Right lung (tissue), 5 donors: ENCODE measurements around the gene ZNHIT2. TPM values are rescaled to one million over a fixed set of nuclear protein-coding genes. Genes with fewer than 3 reads are reported as not detected.
"Not testable (repeated sequence)": the region's sequence is repeated elsewhere in the genome, so short reads cannot be mapped to it uniquely, and the experiment has no call there.

Experiments
- DNase-seq, 2 donors: peaks; one replicate each; pipeline ENCODE4 v3.0.0-alpha.2; 2013
- polyA plus RNA-seq, 5 donors: library from polyadenylated mRNA; unstranded; fragments of 120-200 nt; gene quantifications; one replicate each; pipeline versions ENCODE4 v1.2.1 to v1.2.3, GENCODE V29; 2013; ENCODE audit warnings: inconsistent platforms in 1 of 5, low replicate concordance in 1 of 5; ENCODE audit not compliant: insufficient read length in 5 of 5, insufficient read depth in 1 of 5

Gene ZNHIT2
- polyA plus RNA-seq, 5 donors, result 3.7 to 9.9 (median 4.5) TPM

DNA sequence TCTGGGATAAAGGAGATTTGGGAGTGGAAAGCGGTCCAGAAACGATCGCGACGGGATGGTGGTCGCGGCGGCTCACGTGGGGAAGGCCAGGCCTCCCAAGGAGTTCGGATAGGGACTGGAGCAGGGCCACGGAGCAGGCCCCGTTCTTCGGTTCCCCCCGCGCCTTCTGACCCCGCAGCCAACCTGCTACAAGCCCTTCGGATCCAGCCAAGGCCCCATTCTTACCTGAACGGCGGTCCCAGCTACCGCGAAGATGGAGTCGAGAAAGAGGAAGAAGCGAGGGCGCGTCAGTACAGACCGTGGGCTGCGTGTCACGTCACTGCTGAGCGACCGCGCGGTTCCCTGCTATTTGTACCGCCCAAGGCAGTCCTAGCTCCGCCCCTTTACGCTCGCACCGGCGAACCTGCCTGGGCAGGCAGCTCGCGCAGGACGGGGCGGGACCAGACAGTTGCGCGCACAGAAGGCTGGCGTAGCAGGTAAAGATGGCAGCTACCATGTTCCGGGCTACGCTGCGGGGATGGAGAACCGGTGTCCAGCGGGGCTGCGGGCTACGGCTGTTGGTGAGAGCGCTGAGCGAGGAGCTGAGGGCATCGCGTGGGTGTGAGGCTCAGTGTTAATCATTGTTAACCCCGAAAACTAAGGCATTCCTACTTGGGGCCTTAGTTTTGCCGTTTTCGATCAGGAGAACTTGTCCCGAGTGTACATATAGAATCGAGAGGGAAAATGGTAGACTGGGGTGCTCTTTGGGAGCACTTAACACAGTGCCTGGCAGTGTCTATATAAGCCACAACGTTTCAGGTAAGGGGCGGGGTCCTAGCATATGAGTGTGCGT lies 4.6 kb upstream of the ZNHIT2 start, which contains the start of the genes FAU and MRPL49:
Gene FAU, minus strand, starts transcription at position 270 of the 832 bp plus-strand sequence. CDS start 321 bp downstream, outside the sequence.
Gene MRPL49, plus strand, starts transcription at position 457 of the 832 bp plus-strand sequence. Its CDS starts 26 bp downstream, at position 483.
- peak; percentile 95 to 96 for DNase-seq

DNA sequence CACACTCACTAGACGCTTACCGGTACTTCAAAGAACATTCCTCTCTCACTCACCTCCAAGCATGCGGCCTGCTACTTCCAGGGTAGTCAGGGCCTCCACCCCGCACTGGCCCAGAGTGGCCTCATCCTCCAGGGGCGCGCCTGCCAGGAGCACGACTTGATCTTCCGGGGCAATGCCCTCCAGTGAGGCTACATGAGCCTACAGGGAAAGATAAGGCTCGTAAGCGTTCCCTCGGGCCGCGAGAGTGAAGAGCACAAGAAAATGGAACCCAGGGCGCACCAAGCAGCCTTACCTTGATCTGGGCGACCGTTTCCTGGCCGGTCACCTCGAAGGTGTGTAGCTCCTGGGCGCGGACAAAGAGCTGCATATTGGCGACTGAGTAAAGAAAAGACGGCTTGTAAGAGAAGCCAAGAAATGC lies 4.0 kb upstream of the ZNHIT2 start:
- DNase-seq, result no peak

DNA sequence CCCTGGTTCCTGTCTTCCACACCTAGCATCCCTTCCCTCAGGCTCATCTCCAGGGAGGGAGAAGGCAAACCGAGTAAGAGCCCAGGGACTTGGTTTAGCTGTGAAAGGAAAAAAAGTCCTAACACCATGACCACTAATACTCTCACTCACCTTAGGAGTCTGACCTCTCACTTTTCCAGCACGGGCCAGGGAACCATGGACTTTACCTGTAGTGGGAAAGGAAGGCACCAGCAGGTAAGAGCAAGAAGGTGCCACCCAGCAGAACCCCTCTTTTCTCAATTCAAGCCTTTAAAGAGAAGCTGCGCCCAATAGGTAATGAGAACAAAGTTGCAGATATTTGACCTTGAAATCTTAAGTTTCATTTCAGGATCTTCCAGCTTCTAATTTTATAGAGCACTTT lies 3.3 kb upstream of the ZNHIT2 start:
- no peak for DNase-seq

DNA sequence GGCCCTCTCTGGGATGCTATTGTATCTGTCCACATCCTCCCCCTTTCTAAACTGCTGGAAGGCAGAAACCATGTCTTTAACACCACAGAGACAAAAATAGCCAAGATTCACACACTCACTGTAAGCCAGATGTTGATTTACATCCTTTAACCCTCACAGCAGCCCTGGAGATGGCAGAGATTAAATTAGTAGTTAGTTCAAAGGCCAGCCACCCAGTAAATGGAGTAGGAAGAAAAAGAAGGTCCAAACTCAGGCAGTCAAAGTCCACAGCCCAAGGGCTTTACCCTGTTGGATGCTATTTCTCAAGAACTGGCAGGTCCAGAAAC lies 2.1 kb upstream of the ZNHIT2 start:
- DNase-seq, result no peak

DNA sequence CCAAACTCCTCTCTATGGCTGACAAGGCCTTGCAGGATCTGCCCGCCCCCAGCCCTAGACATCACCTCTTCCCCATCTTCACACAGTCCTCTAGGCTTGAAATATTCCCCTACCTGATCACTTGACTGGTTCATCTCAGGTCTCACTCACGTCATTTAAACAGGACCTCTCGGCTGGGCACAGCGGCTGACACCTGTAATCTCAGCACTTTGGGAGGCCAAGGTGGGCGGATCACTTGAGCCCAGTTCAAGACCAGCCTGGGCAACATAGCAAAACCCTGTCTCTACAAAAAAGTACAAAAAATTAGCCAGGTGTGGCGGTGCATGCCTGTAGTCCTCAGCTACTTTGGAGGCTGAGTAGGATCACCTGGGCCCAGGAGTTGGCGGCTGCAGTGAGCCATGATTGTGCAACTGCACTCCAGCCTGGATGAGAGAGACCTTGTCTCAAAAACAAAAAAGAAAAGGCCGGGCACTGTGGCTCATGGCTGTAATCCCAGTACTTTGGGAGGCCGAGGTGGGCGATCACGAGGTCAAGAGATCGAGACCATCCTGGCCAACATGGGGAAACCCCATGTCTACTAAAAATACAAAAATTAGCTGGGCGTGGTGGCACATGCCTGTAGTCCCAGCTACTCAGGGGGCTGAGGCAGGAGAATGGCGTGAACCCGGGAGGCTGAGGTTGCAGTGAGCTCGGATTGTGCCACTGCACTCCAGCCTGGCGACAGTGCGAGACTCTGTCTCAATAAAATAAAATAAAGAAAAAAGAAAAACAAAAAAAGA lies 1.6 kb upstream of the ZNHIT2 start:
- DNase-seq, result not testable (repeated sequence)

DNA sequence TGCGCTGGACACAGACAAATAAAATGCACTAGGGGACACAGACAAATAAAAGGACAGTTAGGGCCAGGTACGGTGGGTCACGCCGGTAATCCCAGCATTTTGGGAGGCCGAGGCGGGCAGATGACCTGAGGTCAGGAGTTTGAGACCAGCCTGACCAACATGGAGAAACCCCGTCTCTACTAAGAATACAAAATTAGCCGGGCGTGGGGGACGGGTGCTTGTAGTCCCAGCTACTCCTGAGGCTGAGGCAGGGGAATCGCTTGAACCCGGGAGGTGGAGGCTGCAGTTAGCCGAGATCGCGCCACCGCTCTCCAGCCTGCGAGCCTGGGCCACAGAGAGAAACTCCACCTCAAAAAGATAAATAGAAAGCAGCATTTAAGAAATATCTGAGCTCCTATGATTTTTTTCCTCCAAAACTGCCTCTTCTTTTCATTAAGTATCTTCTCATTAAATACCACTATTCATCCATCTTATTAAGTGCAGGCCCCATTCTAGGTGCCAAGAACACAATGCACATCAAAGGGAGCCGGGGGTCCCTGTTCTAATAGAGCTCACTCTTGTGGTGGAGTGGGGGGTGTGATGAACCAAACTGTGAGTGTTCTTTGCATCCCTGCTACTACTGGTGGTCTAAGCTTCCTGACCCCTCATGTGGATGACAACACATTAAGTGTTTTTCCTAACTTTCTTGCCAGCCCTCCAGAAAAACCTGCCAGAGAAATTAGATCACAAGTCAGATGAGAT lies 766 bp upstream of the ZNHIT2 start:
- no peak for DNase-seq

DNA sequence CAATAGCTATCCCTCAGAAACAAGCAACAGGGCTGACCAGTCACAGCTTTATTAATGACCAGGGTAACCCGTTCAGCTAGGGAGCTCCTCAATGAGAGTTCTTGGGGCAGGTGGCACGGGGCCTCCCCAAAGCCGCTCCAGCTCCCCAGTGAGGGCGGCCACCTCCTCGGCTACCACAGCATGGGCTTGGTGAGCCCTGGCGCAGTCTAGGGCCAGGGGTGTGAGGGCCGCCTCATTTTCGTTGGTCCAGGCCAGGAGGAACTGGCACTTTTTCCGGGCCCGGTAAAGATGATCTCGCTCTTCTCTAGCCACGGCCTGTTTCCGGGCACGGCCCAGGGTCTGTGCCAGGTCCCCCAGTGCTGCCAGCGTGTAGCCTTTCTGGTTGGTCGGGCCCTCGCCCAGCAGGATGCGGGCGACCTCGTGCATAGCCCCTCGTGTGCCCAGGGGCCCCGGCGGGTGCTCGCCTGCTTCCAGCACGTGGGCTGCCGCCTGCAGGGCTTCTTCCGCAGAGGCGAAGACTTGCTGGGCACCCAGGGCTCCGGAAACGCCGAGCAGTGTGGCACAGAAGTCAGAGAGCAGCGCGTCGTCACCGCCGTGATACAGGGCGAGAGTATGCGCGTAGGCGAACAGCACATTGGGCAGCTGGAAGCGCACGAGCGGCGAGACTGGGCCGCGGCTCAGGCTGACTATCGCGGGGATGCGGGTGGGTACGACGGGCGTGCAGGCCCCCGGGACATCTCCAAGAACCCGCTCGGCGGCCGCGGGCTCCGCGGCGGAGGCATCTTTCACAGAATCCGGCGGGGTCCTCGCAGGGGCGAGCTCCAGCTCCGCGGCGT lies 913 bp downstream of the ZNHIT2 start:
- DNase-seq, result no peak

DNA sequence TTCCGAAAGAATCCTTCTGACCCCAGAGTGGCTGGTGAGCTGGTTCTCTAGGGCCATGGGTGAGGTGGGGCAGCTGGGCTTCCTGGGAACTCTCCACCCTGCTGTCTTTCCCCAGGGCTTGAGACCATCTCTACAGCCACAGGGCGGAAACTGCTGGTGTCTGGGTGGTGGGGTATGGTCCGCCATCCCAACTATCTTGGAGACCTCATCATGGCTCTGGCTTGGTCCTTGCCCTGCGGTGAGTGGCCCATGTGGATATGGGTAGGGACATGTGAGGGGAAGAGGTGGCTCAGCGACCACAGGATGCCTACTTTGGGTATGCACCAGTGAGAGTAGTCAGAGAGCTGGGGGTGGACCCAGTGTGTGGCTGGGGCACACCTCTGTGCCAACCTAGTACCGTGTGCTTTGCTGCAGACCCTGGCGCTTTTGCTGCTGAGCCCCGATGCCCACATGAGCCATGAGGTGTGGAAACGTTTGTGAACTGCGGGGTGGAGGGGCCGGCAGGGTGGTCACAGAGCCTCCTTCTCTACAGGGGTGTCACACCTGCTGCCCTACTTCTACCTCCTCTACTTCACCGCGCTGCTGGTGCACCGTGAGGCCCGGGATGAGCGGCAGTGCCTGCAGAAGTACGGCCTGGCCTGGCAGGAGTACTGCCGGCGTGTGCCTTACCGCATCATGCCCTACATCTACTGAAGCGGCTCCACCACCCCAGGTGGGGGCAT lies 2.0 kb downstream of the ZNHIT2 start:
- no peak for DNase-seq

DNA sequence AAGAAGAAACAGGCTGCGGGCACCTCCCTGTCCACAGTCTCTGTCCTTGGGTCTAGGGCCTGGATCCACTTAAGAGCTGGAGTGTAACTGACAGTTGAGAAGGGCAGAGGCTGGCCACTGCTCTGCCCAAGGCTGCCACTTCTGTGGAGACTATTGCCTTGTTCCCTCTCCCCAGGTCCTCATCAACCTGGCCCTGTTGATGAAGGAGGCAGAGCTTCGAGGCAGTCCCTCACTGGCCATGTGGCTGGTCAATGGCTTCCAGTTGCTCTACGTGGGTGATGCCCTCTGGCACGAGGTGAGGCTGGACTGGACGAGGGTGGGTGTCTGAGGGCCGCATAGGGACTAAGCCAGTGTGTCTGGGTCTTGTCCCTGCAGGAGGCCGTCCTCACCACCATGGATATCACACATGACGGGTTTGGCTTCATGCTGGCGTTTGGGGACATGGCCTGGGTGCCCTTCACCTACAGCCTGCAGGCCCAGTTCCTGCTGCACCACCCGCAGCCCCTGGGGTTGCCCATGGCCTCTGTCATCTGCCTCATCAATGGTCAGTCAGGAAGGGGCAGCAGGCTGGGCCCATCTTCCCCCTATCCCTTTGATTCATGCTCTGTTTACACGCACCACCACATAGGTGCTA lies 2.8 kb downstream of the ZNHIT2 start:
- no peak for DNase-seq

DNA sequence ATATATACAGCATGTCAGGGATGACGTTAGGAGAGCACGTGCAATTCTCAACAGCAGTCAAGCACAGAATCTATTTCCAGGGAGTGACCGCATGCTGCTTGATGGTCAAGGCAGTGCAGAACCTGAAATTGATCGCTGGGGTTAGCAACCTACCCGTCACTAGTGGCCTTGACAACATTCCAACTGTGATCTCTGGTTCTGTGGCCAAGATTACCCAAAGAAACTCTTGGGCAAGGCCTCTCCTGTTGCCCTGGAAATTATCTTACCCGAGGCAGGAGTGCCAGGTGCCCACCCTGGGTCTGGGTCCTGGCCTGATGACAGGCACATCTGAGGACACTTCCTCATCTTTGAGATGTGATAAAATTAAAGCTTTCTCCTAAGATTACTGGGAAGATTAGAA lies 3.7 kb downstream of the ZNHIT2 start:
- DNase-seq, result no peak

DNA sequence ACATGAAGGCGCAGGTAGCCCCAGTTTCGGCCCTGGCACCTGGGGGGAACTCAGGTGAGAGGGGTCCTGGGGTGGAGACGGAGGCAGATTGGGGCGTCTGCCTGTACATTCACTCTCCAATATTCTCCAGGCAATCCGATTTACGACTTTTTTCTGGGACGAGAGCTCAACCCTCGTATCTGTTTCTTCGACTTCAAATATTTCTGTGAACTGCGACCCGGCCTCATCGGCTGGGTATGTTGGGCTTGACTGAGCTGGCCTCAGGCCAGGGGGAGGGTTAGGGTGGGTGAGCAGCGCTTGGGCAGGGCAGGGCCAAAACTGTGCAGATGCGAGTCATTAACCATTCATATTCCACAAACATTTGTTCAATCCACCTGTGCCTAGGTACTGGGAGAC lies 4.1 kb downstream of the ZNHIT2 start:
- DNase-seq, result no peak

DNA sequence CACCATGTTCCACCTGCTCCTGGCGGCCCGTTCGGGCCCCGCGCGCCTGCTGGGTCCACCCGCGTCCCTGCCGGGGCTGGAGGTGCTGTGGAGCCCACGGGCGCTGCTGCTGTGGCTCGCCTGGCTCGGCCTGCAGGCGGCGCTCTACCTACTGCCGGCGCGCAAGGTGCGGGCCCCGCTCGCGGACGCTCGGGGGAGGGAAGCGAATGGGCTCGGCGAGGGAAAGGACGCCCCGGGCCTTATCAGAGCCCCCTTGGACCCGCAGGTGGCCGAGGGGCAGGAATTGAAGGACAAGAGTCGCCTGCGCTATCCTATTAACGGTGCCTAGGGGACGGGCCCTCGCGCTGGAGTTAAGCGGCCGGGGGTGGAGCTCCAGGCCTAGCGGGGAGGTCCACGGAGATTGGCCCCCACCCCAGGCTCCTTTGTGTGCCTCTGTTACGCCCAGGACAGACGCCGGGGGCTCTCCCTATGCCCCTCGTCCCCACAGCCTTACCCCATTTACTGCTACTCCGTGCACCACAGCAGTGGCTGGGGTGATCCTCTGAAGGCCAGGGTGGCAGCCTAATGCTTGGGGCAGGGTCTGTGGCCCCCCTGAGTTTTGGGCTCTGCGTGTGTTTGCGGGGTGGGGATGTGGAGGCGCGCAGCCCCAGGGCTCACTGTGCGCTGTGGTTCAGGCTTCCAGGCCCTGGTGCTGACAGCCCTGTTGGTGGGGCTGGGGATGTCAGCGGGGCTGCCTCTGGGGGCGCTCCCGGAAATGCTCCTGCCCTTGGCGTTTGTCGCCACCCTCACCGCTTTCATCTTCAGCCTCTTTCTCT lies 4.7 kb downstream of the ZNHIT2 start:
- DNase-seq, result no peak

DNA sequence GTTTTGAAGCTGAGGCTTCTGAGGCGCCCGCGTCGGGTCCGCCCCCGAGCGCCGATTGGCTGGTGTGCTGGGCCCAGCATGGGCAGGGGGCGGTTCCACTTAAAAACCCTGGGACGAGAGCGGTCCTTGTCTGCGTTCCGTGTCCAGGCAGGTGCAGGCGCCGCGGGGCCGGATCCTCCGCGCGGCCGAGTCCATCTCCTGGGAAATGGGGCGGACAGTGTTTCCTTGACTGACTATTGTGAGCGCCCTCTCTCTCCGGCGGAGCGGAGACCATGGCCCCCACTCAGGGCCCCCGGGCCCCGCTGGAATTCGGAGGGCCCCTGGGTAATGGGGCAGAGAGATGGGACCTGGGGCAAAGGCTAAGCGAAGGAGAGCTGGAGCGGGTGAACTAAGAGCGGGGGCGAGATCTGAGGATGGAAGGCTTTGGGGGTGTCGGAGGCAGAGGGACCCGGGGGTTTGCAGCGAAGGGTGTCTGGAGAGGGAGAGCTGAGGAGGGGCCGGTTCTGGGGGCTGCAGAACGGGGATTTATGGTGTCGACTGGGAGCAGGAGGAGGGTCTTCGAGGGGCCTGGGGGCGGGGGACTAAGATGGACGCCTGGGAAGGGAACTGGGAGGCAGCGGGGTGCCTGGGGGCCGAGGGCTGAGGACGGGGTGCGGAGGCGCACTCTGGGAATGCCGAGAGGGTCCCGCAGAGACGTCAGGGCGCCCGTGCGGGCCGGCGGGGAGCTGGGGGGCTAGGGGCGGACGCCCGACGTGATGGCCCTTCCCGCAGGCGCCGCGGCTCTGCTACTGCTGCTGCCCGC lies 5.6 kb downstream of the ZNHIT2 start, which contains the start of gene TM7SF2:
Gene TM7SF2, plus strand, starts transcription at position 129 of the 802 bp plus-strand sequence. Its CDS starts 144 bp downstream, at position 273.
- DNase-seq, result peak; percentile 79 to 82

DNA sequence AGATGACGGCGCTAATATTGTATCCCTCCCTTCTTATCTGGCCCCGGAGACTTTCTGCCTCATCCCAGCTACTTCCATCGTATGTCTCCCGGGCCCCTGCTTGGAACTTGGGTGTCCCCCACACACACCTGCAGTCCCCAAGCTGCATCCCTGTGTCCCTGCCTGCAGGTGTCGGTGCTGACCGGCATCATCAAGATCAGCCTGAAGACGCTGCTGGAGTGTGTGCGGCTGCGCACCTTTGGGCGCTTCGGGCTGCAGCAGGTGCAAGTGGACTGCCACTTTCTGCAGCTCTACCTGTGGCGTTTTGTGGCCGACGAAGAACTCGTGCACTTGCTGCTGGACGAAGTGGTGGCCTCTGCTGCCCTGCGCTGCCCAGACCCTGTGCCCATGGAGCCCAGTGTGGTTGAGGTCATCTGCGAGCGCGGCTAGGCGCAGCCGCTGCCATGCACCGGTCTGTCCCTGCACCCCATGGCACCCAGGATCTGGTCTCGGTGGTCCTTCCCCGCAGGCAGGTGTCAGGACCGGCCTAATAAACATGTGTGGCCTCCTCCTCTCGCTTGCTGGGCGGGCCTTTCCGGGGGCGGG lies 6.2 kb downstream of the ZNHIT2 start:
- DNase-seq, result no peak

DNA sequence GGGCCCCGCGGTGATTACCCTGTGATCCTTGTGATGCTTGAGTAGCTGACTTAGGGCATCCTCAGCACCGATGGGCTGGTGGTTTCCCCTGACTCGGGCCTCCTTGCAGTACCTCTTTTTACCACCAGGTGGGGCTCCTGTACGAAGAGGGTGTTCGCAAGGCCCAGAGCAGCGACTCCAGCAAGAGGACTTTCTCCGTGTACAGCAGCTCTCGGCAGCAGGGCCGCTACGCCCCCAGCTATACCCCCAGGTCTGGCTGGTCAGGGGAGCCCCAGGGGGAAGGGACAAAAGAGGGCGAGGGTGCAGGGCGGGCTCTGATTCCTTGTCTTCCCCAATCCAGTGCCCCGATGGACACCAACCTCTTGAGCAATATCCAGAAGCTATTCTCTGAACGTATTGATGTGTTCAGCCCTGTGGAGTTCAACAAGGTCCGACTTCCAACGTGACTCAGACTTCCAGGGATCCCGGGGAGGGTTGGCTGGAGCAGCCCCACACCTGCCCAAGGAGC lies 7.1 kb downstream of the ZNHIT2 start:
- peak; percentile 66 to 77 for DNase-seq

DNA sequence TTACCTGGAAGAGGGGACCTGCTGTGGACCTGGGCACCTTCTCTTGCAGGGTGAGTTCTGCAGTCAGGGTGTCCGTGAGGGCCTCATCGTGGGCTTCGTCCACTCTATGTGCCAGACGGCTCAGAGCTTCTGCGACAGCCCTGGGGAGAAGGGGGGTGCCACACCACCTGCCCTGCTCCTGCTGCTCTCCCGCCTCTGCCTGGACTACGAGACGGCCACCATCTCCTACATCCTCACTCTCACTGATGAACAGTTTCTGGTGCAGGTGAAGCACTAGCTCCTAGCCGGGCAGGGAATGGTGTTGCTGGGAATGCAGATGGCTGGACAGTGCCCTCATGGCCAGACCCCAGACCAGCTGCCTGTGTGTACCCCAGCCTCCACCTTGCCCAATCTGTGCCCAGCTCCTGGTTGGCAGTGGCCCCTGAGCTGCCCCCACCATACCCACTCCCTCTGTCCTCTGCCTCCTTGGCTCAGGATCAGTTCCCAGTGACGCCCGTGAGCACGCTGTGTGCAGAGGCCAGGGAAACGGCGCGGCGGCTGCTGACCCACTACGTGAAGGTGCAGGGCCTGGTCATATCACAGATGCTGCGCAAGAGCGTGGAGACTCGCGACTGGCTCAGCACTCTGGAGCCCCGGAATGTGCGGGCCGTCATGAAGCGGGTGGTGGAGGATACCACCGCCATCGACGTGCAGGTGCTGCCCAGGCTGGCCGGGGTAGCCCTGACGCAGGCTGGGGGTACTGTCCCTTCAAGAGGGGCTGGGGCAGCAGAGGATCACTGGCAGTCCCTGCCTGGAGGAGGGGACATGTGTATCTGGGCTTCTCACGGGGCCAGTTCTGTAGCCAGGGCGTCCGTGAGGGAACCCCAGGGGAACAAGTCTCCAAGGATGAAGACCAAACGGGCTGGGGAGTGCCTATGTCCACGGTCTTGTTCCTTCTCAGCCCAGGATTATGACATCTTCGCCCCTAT lies 8.0 kb downstream of the ZNHIT2 start:
- no peak for DNase-seq
